OCI-LY7 (cell line): ENCODE data around the gene BROX. TPM values are rescaled to one million over a fixed set of nuclear protein-coding genes. Genes with fewer than 3 reads are reported as not detected.
"Not testable (repeated sequence)": the region's sequence is repeated elsewhere in the genome, so short reads cannot be mapped to it uniquely, and the experiment has no call there.

ENCODE experiments used
- BruUV-seq: library from RNA; stranded (reverse); fragments of 400-500 nt; replicated peaks from 2 replicates; lab custom pipeline; 2021; lab: Mats Ljungman, UMichigan
- CTCF ChIA-PET: fragments of 300-600 bp; sonication (Branson Sonifier 250); formaldehyde crosslinking; loops from one replicate; lab custom pipeline; 2022; ENCODE audit warnings: antibody characterized with exemption; ENCODE audit not compliant: unreplicated experiment; lab: Charles Lee
- POLR2A ChIA-PET: fragments of 300-600 bp; sonication (Branson Sonifier 250); formaldehyde crosslinking; loops from one replicate; lab custom pipeline; 2022; ENCODE audit warnings: antibody characterized with exemption; lab: Charles Lee
- DNase-seq: peaks from one replicate; pipeline ENCODE4 v3.0.0-alpha.2; 2015; ENCODE audit warnings: low spot score
- H2AFZ ChIP-seq: fragments of 200-600 bp; sonication (generic), shearing (Covaris generic); 2 replicates; pipeline ENCODE4 v1.6.1; 2014; ENCODE audit warnings: mild to moderate bottlenecking, antibody characterized with exemption, low read length, moderate library complexity
- H3K27ac ChIP-seq: fragments of 200-600 bp; sonication (generic); 2 replicates; pipeline ENCODE4 v1.5.1; 2014; ENCODE audit warnings: mixed run types, low read depth, mild to moderate bottlenecking, moderate library complexity, low read length, inconsistent platforms; ENCODE audit not compliant: poor library complexity, severe bottlenecking
- H3K36me3 ChIP-seq: fragments of 200-600 bp; sonication (generic); 2 replicates; pipeline ENCODE4 v1.6.1; 2014; ENCODE audit warnings: mild to moderate bottlenecking, antibody characterized with exemption, low read length, moderate library complexity, mixed read lengths; ENCODE audit not compliant: insufficient read depth
- H3K4me1 ChIP-seq: fragments of 200-600 bp; sonication (generic); 2 replicates; pipeline ENCODE4 v1.5.1; 2014; ENCODE audit warnings: mild to moderate bottlenecking, low read length; ENCODE audit not compliant: insufficient read depth, poor library complexity, severe bottlenecking
- H3K4me2 ChIP-seq: fragments of 200-600 bp; sonication (generic); 2 replicates; pipeline ENCODE4 v1.6.1; 2014; ENCODE audit warnings: mild to moderate bottlenecking, low read length
- H3K4me3 ChIP-seq: fragments of 200-600 bp; sonication (generic); 2 replicates; pipeline ENCODE4 v1.5.1; 2014; ENCODE audit warnings: mild to moderate bottlenecking, low read depth, low read length; ENCODE audit not compliant: poor library complexity, severe bottlenecking
- H3K79me2 ChIP-seq: fragments of 200-600 bp; sonication (generic); 2 replicates; pipeline ENCODE4 v1.6.1; 2016; ENCODE audit warnings: low read depth, mild to moderate bottlenecking, low read length, moderate library complexity, mixed read lengths; ENCODE audit not compliant: insufficient read depth
- H3K9me2 ChIP-seq: fragments of 200-600 bp; sonication (generic); 2 replicates; pipeline ENCODE4 v1.6.1; 2016; ENCODE audit warnings: mild to moderate bottlenecking, low read length, mixed read lengths; ENCODE audit not compliant: insufficient read depth
- H3K9me3 ChIP-seq: fragments of 200-600 bp; sonication (generic); 2 replicates; pipeline ENCODE4 v1.6.1; 2014; ENCODE audit warnings: mild to moderate bottlenecking, mixed run types, low read length, mixed read lengths
- H4K20me1 ChIP-seq: fragments of 200-600 bp; sonication (generic); 2 replicates; pipeline ENCODE4 v1.6.1; 2014; ENCODE audit warnings: mild to moderate bottlenecking, antibody characterized with exemption, low read length, moderate library complexity, mixed read lengths; ENCODE audit not compliant: insufficient read depth
- CTCF ChIP-seq: fragments of 200-600 bp; sonication (generic); conservative IDR thresholded peaks from 2 replicates; pipeline ENCODE4 v1.5.1; 2014; ENCODE audit warnings: mild to moderate bottlenecking, antibody characterized with exemption, low read length, moderate library complexity, mixed read lengths
- EZH2phosphoT487 ChIP-seq: fragments of 200-600 bp; sonication (generic); IDR thresholded peaks from 2 replicates; pipeline ENCODE4 v1.6.1; 2018; ENCODE audit warnings: low read depth, borderline replicate concordance, mild to moderate bottlenecking, mixed run types, antibody characterized with exemption, low read length, moderate library complexity, mixed read lengths
- intact Hi-C: fragments of 100-400 bp; cut with micrococcal nuclease; formaldehyde crosslinking; loops from one replicate; pipeline ENCODE4 v1.10.0; 2022; ENCODE audit not compliant: unreplicated experiment
- total RNA-seq, 2 experiments: library from RNA; depleted of rRNA in 1 of 2; stranded (reverse); fragments of >200 nt in 1 of 2; shearing (Covaris generic) in 1 of 2; gene quantifications; 2 replicates each; pipeline ENCODE4 v1.2.3, GENCODE V29; 2014 to 2022

BROX gene
- total RNA-seq, 2 experiments from 2014 or later = 22.3 to 34.0 TPM

GRCh38 chr1:222757646-222758268, 45.4 kb downstream of the BROX start:
- Histone ChIP-seq H3K79me2 (no peaks in the 10 kb centered on the region), H4K20me1 (no peaks in the 10 kb centered on the region), H3K36me3 (no peaks in the 10 kb centered on the region), H3K9me2 (no peaks in the 10 kb centered on the region), H3K4me1 (no peaks in the 10 kb centered on the region), H3K4me2 (no peak overlapping the region), H3K4me3 (no peak overlapping the region), H2AFZ (no peak overlapping the region), H3K9me3 (no peaks in the 10 kb centered on the region), H3K27ac (no peak overlapping the region)
- ChIA-PET CTCF (no interaction called here), POLR2A (interaction anchor here (0.8 kb wide), 1 partner anchor 10 kb away, joined by 3 read pairs; no protein-coding TSS in a partner anchor)
- intact Hi-C loops = no loop called here
- BruUV-seq = no TSS peak
- TF ChIP-seq CTCF (no peak), EZH2phosphoT487 (no peak)
- no peak for DNase-seq

- H3K79me2 ChIP-seq = no peaks in the 10 kb centered on the region
- no peak overlapping the region for H3K4me2 ChIP-seq
- no peaks in the 10 kb centered on the region for H3K9me2 ChIP-seq
- no TSS peak for BruUV-seq
- ChIA-PET POLR2A (interaction anchor here (0.7 kb wide), 1 partner anchor 17 kb away, joined by 3 read pairs; no protein-coding TSS in a partner anchor), CTCF (no interaction called here)
- no peak overlapping the region for H3K4me3 ChIP-seq
- no peak overlapping the region for H3K27ac ChIP-seq
- H2AFZ ChIP-seq = no peak overlapping the region
- TF ChIP-seq CTCF (no peak), EZH2phosphoT487 (no peak)
- H4K20me1 ChIP-seq = no peaks in the 10 kb centered on the region
- H3K9me3 ChIP-seq = no peaks in the 10 kb centered on the region
- DNase-seq = no peak
- intact Hi-C loops = no loop called here
- H3K36me3 ChIP-seq = no peaks in the 10 kb centered on the region
- H3K4me1 ChIP-seq = no peaks in the 10 kb centered on the region
Observed at GRCh38 chr1:222759451-222760035, 47.2 kb downstream of the BROX start.

- POLR2A ChIA-PET = no interaction called here
- intact Hi-C loops = no loop called here
- H3K9me2 ChIP-seq = no peaks in the 10 kb centered on the region
- no peak overlapping the region for H3K4me2 ChIP-seq
- no peak for DNase-seq
- TF ChIP-seq CTCF (no peak), EZH2phosphoT487 (no peak)
- H2AFZ ChIP-seq = no peak overlapping the region
- H3K4me1 ChIP-seq = no peaks in the 10 kb centered on the region
- CTCF ChIA-PET = no interaction called here
- no TSS peak for BruUV-seq
- H4K20me1 ChIP-seq = no peaks in the 10 kb centered on the region
- no peak overlapping the region for H3K27ac ChIP-seq
- no peaks in the 10 kb centered on the region for H3K9me3 ChIP-seq
- H3K36me3 ChIP-seq = no peaks in the 10 kb centered on the region
- H3K79me2 ChIP-seq = no peaks in the 10 kb centered on the region
- H3K4me3 ChIP-seq = no peak overlapping the region
Observed at GRCh38 chr1:222761083-222761482, 48.7 kb downstream of the BROX start.

GRCh38 chr1:222762178-222762577, 49.8 kb downstream of the BROX start:
- H3K4me1 ChIP-seq, H3K27ac ChIP-seq, intact Hi-C loops, BruUV-seq, H2AFZ ChIP-seq, CTCF ChIA-PET, H3K36me3 ChIP-seq, H3K9me3 ChIP-seq, DNase-seq, H3K9me2 ChIP-seq, H3K79me2 ChIP-seq, H3K4me3 ChIP-seq, H4K20me1 ChIP-seq, H3K4me2 ChIP-seq: not testable (repeated sequence)
- POLR2A ChIA-PET = interaction anchor here (2.2 kb wide), 1 partner anchor 12 kb away, joined by 6 read pairs; no protein-coding TSS in a partner anchor
